ENCODE measurements around the gene ANKRD23. TPM values are rescaled to one million over a fixed set of nuclear protein-coding genes. Genes with fewer than 3 reads are reported as not detected.

ANKRD23 gene
- total and polyA plus RNA-seq, 2 of the 4 experiments (the other 2 are of a cell fraction), result 0.54 to 1.5 TPM

DNA sequence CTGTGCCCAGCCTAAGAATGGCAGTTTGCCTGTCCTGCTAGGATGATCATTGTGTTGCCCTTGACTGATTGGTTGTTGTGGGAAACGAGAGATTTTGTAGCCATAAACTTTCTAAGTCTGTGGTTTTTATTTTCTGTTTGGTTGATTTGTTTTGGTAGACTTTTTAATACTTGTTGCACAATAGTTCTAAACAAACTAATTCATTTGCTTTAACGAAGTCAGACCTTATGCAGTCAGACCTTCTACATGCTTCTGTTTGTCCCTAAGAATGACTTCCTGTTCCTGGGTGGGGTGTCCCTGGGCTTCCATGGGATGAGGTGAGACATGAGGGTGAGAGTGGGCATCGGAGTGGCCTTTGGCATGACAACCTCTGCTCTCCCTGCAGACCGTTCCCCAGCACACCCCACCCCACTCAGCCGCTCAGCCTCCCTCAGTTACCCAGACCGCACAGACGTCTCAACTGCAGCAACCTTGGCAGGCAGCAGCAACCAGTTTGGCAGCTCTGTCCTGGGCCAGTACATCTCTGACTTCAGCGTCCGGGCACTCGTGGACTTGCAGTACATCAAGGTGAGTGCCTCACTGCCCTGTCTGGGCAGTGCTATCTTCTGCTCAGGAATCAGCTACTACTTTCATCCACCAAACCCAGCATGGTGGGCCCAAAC, 35.5 kb downstream of the ANKRD23 start:
- H2AK9ac ChIP-seq (replicated peaks; ENCODE audit: low read depth, low read length, poor library complexity), result no peak overlapping the region
- H2AK5ac ChIP-seq (ENCODE audit: low read depth, low read length), result no peak overlapping the region
- WGBS, 2 experiments (ENCODE audit: extremely low coverage in 2 of 2, insufficient read length in 1 of 2), result 93% methylated on average over 3 of the region's 10 CpGs; no CpG with 5 or more reads in 1 of the 2 experiments
- no peaks in the 10 kb centered on the region for H4K20me1 ChIP-seq (ENCODE audit: insufficient read depth, low read length)
- H4K5ac ChIP-seq (ENCODE audit: low read depth, low read length), result no peak overlapping the region
- H2BK120ac ChIP-seq (ENCODE audit: low read depth, low read length), result no peak overlapping the region
- H3K9me3 ChIP-seq (ENCODE audit: control insufficient read depth, insufficient read depth, low read length), result no peaks in the 10 kb centered on the region
- dilution Hi-C loops (cut with HindIII; ENCODE audit: low sequenced_read_pairs, unreplicated experiment), result no loop called here
- no peak overlapping the region for H2BK5ac ChIP-seq (ENCODE audit: low read depth, low read length, poor library complexity, severe bottlenecking)
- CTCF ChIA-PET, result no interaction called here
- in situ Hi-C loops (cut with MboI; ENCODE audit: low sequenced_read_pairs), result no loop called here
- no peak overlapping the region for H3K4me2 ChIP-seq (ENCODE audit: low read depth, low read length)
- no peak overlapping the region for H2BK15ac ChIP-seq (ENCODE audit: low read depth, low read length)
- no peak overlapping the region for H2AFZ ChIP-seq (replicated peaks; ENCODE audit: low read length, poor library complexity)
- no peak overlapping the region for H3K14ac ChIP-seq (replicated peaks; ENCODE audit: low read depth, low read length)
- BruUV-seq (replicated peaks), result no TSS peak
- POLR2A ChIA-PET (ENCODE audit: unreplicated experiment), result no interaction called here
- TF ChIP-seq MXI1 (IDR thresholded peaks at IDR 0.05; ENCODE audit: borderline replicate concordance, low read depth, low read length) (no peak), RCOR1 (IDR thresholded peaks at IDR 0.05; ENCODE audit: insufficient replicate concordance, low read length) (no peak), CEBPB (IDR thresholded peaks at IDR 0.05; ENCODE audit: low read depth, low read length) (peak; percentile 70)
- H3K27me3 ChIP-seq (ENCODE audit: control insufficient read depth, insufficient read depth, low read length), result no peaks in the 10 kb centered on the region
- no peak overlapping the region for H3K27ac ChIP-seq (ENCODE audit: insufficient read depth, low read length)
- intact Hi-C loops (cut with micrococcal nuclease), result no loop called here
- peaks cover 5% of the 10 kb centered on the region for H3K4me1 ChIP-seq (ENCODE audit: control insufficient read depth, insufficient read depth, low read length)
- H3K56ac ChIP-seq (ENCODE audit: extremely low read depth, insufficient read depth, low read length), result no peak overlapping the region
- no peak overlapping the region for H2BK20ac ChIP-seq (ENCODE audit: low read depth, low read length)
- no peak overlapping the region for H3K4me3 ChIP-seq (ENCODE audit: insufficient read depth, low read depth, low read length)
- no peak overlapping the region for H3K23ac ChIP-seq (ENCODE audit: low read depth, low read length)
- DNase-seq (no peak), ATAC-seq (ENCODE audit: low read depth) (no peak)
- no peaks in the 10 kb centered on the region for H3K79me1 ChIP-seq (ENCODE audit: low read depth in 1 of 2, low read length in 2 of 2)
- H4K8ac ChIP-seq (ENCODE audit: low read depth in 2 of 2, low read length in 2 of 2), result no peak overlapping the region
- no peak overlapping the region for H3K18ac ChIP-seq (ENCODE audit: low read depth, low read length)
- H4K91ac ChIP-seq (ENCODE audit: insufficient read depth, low read depth, low read length), result no peak overlapping the region
- no peak overlapping the region for H3K9ac ChIP-seq (ENCODE audit: low read depth, low read length)
- H3K36me3 ChIP-seq (ENCODE audit: control insufficient read depth, insufficient read depth, low read length), result 0 out of 2 replicates have a peak, but pooled peaks cover 1% of the 10 kb centered on the region
- H3K4ac ChIP-seq (ENCODE audit: low read depth, low read length), result no peak overlapping the region
- peaks cover 4% of the 10 kb centered on the region; the same call in 1 of the 2 replicates for H3K9me1 ChIP-seq (ENCODE audit: insufficient read depth, low read length)

Measured in IMR-90 (cell line).